Measurements from ENCODE around the gene MYLK.

MYLK gene

DNA sequence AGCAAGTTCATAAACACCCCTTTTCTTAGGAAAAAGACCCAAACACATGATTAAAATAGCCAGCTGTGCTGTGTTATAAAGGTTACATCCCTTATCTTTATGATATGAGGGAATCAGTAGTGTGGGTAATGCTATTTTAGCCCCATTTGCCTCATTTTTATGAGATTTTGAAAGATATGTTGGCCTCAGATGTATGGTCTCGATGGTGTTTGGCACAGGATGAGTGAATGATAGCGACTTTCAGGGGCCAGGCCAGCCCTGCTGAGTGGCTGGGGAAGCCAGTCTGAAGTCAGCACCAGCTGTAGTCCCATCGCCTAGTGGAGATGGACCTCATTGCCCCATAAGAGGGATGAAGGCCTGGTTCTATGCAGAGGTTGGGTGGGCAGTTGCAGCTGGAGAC, 194.3 kb downstream of the MYLK start:
- DNase-seq: no peak

DNA sequence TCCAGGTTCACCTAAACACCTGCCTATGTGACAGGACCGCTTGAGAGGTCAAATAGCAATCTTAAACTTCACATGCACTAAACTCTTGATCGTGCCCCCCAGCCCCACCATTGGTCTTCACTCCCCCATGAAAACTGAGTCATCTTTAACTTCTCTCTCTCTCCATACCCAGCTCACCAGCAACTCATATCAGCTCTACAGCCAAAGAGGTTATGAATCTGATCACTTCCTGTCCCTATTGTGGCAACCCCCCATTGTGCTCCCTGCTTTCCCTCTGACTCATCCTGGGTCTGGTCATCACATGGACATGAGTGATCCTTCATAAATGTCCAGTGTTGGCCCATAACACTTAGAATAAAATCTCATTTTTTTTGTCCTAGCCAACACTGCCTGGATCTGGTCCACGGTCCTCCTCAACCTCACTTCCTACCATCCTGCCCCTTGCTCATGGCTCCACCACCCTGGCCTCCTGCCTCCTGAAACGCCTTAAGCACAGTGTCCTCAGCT, 195.8 kb downstream of the MYLK start:
- DNase-seq: no peak

DNA sequence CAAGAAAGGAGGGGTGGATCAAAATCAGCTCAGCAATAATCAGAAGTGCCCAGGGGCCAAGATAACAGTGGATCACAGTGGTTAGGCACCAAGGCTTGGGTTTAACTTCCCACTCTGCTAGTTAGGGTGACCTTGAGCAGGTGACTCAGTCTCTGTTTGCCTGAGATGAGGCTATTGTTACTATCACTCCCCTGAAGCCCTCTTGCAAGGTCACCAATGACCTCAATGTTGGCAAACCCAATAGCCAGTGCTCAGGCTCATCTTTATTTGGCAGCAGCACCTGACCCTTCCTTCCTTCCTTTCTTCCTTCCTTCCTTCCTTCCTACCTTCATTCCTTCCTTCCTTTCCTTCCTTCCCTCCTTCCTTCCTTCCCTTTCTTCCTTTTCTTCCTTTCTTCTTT, 196.8 kb downstream of the MYLK start:
- DNase-seq: no peak

DNA sequence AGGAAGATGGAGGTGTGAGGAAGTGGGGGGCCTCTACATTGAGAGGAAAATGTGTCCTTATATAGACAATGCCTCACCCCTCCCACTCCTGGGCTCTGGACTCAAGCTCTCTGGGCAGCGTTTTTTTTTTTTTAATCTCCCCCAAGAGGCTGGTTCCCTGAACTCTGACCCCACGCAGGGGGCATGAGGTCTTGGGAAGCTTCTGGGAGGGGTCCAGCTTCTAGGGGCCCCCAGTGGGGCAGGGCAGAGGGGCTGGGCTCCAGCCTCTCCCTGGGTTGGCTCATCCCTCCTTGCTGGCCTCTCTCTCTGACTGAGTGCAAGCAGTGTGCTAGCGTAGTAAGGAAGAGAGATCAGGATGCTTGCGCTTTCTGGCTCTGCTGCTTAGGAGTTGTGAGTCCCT, 197.9 kb downstream of the MYLK start:
- DNase-seq: no peak

DNA sequence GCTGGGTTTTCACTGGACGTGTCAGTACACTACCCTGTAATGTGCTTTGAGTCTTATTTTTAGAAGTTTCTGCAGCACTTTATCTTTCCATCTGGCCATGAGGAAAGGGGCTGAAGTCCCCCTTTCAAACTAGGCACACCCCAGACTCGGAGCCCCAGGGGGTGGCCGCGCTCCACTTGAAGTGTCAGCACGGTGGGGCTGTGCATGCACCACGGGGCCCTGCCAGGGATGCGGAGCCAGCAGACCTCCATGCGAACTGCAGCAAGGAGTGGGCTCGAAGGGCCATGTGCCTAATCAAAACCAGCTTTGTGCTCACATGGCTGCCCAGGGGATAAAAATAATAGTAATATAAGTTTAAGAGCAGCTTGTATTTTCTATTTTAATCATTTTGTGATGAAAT, 198.4 kb downstream of the MYLK start:
- no peak for DNase-seq

DNA sequence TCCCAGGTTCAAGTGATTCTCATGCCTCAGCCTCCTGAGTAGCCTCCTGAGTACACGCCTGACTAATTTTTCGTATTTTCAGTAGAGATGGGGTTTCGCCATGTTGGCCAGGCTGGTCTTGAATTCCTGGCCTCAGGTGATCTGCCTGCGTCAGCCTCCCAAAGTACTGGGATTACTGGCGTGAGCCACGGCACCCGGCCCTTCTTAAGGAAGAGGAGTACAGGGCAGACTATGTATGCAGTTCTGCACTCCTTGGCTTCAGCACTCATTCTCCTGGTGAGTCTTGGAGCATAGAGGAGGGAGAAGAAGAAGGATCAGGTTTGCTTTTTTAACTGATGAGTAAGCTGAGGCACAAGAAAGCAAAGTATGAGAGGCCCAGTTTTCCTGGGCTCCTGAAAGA, 199.5 kb downstream of the MYLK start:
- DNase-seq: no peak

DNA sequence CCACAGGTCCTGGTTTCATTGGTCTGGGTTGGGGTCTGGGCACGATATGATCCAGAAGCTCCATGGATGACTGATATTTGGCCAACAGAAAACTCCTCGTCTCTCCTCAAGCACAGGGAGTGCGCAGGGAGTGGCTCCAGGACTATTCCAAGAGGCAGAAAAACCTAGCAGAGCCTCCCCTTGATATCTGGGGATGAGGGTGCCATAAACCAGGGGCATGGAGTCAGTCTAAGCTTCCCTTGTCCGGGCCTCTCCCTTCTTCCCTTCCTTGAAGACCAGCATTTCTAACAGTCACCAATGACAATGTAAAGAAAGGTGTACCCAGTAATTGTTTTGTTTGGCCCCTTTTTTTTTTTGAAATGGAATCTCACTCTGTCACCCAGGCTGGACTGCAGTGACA, 199.9 kb downstream of the MYLK start:
- no peak for DNase-seq

DNA sequence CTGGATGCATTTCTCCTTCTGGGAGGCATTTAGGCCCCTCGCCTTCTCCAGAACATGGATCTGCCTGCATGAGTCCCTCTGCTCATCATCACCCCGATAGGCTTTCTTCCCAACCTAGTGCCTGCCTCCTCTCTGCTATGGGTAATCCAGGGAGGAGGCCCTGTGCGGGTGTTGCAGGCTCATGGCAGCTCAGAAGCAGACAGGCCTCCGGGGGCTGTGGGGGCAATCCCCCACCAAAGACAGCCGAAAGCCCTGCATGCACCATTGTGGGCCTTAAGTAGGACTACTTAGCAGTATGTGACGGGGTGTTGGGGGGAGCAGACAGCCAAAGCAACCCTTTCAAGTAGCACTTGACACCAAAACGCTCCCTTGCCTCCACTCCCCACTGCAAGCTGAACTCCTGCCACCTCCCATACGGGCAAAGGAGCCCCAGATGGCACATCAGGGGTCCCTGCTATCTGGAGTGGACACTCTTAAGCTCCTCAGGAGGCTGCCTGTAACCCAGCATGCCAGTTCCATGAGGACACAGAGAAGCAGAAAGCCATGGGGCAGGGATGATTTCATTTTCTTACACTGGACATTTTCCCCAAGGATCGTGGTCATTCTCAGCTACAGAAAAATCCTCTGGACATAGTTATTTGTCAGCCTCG, 200.5 kb downstream of the MYLK start:
- DNase-seq: no peak

DNA sequence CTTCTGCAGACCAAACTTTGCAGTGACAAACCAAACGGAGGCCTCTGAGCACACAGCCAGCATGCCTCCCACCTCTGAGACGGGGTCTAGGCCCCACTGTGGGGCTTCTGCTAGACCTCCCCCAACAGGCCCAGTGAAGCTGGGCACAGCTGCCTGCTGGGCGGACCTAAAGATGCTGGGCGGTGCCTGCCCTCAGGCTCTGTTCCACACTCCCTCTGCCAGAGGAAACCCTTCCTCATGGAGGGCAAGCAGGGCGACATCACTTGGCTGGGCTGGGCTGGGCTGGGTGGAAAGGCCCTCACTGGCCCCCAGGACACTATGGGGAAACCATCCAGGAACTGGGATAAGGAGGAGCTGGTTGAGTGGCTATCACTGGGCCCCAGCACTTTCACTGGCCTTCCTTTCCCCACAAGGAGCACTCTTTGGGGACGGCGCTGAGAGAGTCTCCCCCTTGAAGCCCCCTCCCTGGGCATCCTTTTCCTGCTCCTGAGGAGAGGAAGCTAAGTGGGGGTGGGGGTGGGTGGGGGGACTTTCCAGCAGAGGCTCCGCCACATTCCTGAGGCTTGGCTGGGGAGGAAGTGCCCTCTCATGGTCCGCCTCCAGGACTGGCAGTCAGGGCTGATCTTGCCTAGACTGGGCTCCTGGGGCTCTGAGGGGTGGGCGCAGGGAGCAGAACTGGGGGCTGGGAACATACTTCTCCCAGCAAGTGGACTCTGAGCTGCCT, 201.2 kb downstream of the MYLK start:
- no peak for DNase-seq

DNA sequence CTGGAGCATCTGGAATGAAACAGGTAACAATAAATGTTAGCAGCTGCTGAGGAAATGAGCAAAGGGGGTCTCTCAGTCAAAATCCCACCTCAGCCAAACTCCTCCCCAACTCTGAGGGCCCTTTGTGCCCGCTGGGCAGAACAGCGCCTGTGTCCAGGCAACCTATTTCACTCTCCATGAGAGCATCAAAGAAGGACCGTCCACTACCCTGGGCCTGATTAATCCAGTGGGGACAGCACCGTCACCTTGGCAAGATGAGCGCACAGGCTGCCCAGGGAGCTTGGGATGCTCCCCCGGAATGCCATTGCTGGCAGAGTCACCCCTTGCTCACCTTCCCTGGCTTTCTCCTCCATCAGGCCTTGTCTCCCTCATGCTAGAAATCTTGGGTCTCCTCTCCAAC, 201.8 kb downstream of the MYLK start:
- no peak for DNase-seq

DNA sequence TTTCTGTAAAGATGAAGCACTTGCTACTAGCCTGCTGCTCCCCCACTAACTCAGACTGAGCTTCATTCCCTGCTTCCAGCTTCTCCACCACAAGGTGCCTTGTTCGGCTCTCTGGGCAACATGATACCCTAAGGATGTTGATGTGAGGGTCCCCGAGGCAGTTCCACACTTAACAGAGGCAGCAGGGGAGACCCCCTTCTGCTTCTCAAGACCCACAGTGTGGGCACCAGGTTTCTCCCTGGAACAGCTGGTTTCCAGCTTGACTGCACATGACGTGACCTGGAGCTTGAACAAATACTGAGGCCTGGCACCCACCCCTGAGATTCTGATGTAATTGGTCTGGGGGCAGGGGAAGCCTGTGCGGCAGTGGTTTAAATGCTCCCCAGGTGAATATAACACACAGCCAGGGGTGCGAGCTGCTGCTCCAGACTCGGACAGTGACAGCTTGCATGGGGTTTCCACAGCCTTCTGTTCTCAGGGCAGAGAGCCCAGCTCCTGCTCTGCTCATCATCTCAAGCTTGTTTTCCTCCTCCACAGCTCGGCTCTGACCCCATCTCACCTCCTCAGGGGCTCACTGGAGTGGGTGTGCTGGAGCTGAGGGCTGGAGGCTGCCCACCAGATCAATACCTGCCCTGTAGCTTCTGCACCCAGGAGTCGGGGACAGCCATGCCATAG, 204.3 kb downstream of the MYLK start:
- DNase-seq: no peak

DNA sequence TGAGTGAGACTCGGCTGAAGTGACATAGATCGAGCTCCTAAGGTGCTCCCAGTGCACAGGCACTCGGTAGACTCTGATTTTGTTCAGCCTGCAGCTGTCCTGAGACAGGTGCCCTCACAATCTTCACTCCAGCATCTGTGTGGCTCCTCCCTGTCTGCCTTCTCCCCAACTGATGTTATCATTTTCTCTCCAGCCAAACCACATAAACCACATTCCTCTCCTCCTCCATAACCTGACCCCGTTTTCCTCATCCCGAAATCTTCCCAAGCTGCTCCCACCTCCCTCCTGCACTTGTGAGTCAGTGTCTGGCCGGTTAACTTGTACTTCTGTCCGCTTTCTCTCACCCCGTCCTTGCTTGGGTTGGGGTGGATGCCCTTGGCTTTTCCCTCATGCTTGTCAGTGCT, 206.0 kb downstream of the MYLK start:
- DNase-seq: no peak

DNA sequence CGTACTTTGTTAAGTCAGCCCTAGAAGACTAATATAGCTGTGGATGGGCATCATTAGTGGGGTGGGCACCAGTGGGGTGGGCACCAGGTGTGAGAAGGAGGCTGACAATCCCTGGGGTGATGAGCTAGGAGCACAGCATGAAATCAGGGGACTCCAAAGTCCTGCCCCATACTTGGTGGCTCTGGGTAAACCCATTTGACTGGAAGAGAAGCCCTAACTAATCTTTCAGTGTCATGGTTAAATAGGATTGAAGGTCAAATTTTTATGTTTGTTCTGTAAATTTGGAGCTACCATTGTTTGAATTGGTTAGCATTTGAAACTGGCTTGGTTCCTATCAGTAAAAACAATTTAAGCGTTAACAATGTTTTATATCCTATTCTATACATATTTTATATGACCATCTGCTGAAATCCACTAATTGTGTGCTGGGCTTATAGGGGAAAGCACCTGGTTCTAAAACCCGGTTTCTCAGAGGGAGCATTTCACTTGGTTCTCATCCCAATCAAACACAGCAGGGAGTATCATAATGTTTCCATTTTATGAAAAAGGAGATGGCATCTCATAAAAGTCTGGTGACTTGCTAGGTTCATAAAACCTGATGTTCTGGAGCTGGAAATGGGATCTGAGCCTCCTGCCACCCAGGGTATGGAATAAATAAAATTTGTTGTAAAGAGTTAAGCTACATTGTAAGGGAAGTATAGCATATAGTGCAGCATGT, 211.5 kb downstream of the MYLK start:
- DNase-seq: no peak

DNA sequence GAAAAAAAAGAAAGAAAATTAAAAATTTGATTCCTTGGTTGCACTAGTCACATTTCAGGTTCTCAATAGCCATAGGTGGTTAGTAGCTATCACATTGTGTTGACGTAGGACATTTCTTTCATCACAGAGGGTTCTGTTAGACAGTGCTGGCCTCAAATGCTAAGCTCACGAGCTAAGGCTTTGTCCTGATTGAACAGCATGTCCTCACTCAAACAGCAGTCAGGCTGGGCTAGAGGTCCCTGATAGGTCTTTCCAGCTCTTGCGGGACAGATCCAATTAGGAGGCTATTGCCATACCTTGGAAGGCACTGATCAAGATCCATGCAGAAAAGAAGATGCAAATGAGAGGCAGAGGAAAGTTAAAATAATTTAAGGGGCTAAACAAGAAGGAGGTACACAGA, 213.4 kb downstream of the MYLK start:
- DNase-seq: no peak

DNA sequence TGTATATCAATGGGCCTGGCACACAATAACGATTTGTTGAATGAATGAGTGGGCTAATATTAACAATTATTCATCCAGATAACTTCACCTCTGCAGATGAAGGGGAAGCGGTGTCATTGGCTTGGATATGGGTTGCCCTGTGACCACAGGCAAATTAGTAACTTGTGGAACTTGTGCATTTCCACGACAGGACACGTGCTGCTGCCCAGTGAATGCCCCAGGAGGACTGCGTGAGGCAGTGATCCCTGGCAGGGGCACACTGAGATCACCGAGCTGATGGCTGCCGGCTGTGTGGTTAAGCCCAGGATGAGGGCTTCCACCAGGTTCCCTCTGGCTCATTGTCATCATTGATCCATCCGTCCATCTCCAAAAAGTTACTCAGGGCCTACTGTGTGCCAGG, 215.2 kb downstream of the MYLK start:
- DNase-seq: no peak

DNA sequence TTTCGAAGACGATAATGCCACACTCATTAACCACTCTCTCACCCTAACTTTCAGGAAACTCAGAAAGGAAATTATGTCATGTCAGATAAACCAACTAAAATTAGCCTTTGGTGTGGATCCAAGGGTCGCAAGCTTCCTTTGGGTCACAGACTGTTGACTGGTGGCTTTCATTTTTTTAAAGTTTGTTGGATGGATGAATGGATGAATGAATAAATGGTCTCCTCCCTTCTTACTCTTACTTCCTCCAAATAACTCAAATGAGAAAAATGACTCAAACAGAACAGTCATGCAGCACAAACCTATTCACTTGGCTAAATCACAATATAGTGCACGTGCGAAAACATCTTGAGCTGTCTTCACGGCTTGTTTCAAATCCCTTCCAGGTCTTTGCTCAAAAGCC, 216.3 kb downstream of the MYLK start:
- no peak for DNase-seq

DNA sequence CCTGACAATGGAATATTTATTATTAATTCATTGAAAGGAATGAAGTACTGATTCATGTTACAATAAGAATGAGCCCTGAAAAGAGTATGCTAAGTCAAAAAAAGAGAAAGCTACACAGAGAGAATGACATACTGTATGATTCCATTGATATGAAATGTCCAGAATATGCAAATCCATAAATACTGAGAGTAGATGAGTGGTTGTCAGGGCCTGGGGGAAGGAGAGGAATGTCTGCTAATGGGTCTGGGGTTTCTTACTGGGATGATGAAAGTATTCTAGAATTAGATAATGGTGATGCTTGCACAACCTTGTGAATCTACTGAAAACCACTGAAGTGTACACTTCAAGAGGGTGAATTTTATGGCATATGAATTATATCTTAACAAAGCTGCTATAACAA, 219.4 kb downstream of the MYLK start:
- no peak for DNase-seq

DNA sequence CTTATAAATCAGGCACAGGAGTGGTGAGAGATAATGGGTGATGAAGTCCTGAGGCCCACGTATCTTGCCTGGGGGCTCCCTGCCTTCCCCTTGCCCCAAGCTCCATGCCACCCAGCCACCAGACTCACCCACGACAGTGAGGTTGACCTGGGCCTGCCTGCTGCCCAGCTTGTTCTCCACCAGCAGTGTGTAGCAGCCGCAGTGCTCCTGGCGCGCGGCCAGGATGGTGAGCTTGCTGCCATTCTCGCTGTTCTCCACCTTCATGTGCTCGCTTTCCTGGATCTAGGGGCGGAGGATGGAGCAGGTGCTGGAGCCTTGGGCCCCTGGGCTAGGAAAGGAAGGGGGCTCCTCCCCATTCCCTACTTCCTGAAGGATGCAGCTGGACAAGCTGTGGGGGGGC, 220.2 kb downstream of the MYLK start:
- no peak for DNase-seq

DNA sequence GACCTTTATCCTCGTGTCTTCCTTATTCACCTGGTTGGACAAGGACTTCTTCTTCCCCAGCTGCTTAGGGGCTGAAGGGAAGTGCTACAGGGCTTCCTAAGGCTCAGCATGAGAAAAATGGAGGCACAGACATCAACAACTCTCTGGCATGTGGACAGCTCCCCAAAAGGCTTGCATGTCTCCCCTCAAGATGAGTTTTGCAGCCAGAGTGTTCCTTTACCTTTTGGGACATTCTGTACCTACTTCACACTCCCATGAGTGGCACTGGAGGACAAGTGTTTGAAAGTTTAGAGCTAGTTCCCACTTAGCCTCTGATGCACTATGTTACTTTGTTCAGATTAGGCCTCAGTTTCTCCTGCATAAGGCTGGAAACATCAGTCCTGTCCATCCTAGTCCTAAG, 222.2 kb downstream of the MYLK start:
- DNase-seq: no peak

DNA sequence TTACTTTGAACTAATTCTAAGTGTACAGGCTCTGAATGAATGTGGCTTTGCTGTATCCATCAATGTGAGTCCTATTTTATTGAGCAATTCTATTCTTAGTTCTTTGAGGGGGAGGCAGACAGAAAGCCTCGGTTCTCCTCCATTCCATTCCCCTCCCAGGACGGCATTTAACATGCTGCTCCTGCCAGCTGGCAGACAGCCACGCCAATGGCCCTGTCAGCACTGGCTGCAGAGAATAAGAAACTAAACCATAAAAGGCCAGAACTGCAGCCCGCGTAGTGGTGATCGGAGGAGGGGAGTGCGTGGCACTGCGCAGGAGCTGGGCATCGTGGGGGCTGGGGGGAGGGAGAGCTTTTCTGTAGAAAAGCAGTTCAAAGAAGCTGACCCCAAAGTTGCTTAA, 223.2 kb downstream of the MYLK start:
- no peak for DNase-seq

DNA sequence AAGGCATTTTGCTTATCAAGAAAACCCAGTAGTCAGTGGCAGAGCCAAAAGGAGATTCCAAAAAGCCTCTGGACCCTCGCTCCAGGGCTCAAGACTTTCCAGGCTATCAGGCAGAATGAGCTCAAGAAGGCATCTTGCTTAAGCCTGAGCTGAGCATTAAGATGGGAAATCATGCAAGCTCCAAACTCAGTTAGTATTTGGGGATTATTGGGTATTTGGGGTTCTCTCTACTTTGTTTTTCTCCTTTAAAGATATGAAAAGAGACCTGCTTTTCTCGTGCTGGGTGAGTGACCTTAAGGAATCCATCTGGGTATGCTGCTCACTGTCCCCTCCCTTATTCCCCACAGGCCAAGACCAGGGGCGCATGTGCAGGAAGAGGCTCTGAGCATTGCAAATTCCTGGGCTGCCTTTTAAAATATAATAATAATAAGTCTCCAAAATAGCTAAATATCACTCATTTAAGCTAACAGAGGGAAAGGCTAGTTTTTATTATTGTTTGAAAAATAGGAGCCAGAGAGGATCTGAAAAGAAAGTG, 223.9 kb downstream of the MYLK start:
- no peak for DNase-seq

DNA sequence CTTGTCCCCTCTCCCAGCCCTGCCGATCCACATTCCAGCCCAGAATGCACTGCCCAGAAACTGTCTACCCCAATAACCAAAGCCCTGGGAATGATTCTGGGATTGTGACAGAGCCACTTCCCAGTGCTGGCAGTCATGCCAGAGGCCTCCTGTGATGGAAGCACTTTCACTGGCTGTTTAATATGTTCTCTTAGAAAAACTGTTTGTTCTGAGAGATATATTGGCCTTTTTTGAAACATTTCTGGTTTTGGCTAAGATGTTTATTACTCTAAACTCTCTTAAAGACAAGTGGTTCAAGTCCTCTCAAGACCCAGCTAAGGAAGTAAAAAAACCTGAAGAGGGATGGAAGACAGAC, 225.3 kb downstream of the MYLK start:
- DNase-seq: no peak

DNA sequence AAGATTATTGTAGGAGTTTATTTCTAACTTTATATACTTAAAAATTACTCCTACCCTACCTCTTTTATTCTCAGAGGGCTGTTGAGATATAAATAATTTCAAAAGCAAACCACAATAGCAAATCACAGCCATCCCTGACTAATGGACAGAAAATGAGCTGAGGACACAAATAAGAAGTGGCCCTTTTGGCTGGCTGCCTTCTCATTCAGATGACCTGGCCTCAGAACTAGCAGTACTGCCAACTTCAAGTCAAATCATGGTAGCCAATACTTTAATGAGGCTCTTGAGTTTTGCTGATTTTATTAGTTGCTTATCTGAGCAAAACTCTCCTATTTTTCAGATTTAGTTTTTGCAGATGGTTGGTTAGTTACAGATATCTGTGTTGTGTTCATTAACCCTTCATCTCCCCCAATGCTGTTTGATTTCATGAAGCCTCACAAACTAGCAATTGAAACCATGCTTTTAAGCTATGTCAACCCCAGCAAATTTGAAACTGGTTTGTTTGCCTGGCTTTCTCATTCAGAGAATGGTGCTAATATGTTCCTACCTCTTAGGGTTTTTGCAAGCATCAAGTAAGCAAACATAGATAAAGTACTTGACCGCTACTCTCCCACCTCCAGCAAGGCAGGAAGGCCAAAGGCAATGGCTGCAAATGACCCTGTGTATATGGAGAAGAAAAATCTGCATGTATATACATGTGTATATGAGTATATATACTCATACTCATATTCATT, 225.8 kb downstream of the MYLK start:
- DNase-seq: no peak
